Uterus (tissue), 2 donors: ENCODE data around the gene GNG12.

Experiments used
- CTCF ChIP-seq, 4 experiments: fragments of 200-600 bp in 2 of 4; fragments of 450-650 bp in 2 of 4; sonication (generic) in 2 of 4; IDR thresholded peaks; one replicate each; pipeline ENCODE4 v1.5.1; 2016 to 2019; ENCODE audit warnings: antibody characterized with exemption in 4 of 4, mild to moderate bottlenecking in 2 of 4, moderate library complexity in 1 of 4
- POLR2A ChIP-seq, 2 donors: fragments of 450-650 bp; IDR thresholded peaks; one replicate each; pipeline ENCODE4 v1.6.1; 2016; ENCODE audit warnings: antibody characterized with exemption in 2 of 2, mild to moderate bottlenecking in 1 of 2, moderate library complexity in 1 of 2

GRCh38 chr1:67821263-67821662, 12.0 kb downstream of the GNG12 start:
- no peak for TF ChIP-seq CTCF (IDR thresholded peaks at IDR 0.05)
- no peak for TF ChIP-seq POLR2A (IDR thresholded peaks at IDR 0.05)
